CD14-positive monocyte (primary cell): Measurements from ENCODE around the gene SETX. TPM values are rescaled to one million over a fixed set of nuclear protein-coding genes. Genes with fewer than 3 reads are reported as not detected.

ENCODE experiments used
- DNase-seq, 3 donors: peaks; one replicate each; pipeline ENCODE4 v3.0.0-alpha.2; 2011 to 2022
- H2AFZ ChIP-seq: 2 replicates; pipeline ENCODE4 v1.6.0; 2012; ENCODE audit warnings: mild to moderate bottlenecking, low read depth, low read length, inconsistent platforms; ENCODE audit not compliant: insufficient read depth, poor library complexity, severe bottlenecking
- H3K27ac ChIP-seq, 2 donors: 1 replicate in 1 of 2; 2 replicates in 1 of 2; pipeline ENCODE4 v1.5.1; 2012 to 2013; ENCODE audit warnings: low read length in 2 of 2, control low read depth in 1 of 2, inconsistent platforms in 1 of 2, low read depth in 1 of 2, mild to moderate bottlenecking in 1 of 2
- H3K27me3 ChIP-seq, 2 donors: one replicate each; pipeline versions ENCODE4 v1.6.0 to v1.6.1; 2011 to 2013; ENCODE audit warnings: low read length in 2 of 2; ENCODE audit not compliant: control insufficient read depth in 2 of 2, insufficient read depth in 2 of 2
- H3K36me3 ChIP-seq, 2 donors: replicated peaks in 1 of 2; 1 replicate in 1 of 2; 2 replicates in 1 of 2; pipeline versions ENCODE4 v1.5.1 to v1.6.1; 2012 to 2013; ENCODE audit warnings: low read length in 2 of 2, control low read depth in 1 of 2, inconsistent platforms in 1 of 2, mild to moderate bottlenecking in 1 of 2; ENCODE audit not compliant: insufficient read depth in 2 of 2, control insufficient read depth in 1 of 2
- H3K4me1 ChIP-seq, 2 donors: 1 replicate in 1 of 2; 2 replicates in 1 of 2; pipeline versions ENCODE4 v1.5.1 to v1.6.1; 2012 to 2013; ENCODE audit warnings: low read length in 2 of 2, control low read depth in 1 of 2, inconsistent platforms in 1 of 2, mild to moderate bottlenecking in 1 of 2, moderate library complexity in 1 of 2; ENCODE audit not compliant: insufficient read depth in 2 of 2, control insufficient read depth in 1 of 2
- H3K4me2 ChIP-seq: replicated peaks from 2 replicates; pipeline ENCODE3; 2012; ENCODE audit warnings: low read length, moderate library complexity, mild to moderate bottlenecking; ENCODE audit not compliant: poor library complexity, severe bottlenecking; ENCODE audit errors: extremely low read depth
- H3K4me3 ChIP-seq, 3 experiments: fragments of 200-600 bp in 1 of 3; sonication (generic) in 1 of 3; replicated peaks in 1 of 3; 1 replicate in 2 of 3; 2 replicates in 1 of 3; pipeline ENCODE4 v1.5.1; 2011 to 2013; ENCODE audit warnings: low read length in 3 of 3, mild to moderate bottlenecking in 3 of 3, control low read depth in 2 of 3, low read depth in 2 of 3, inconsistent platforms in 1 of 3, moderate library complexity in 1 of 3
- H3K79me2 ChIP-seq: 2 replicates; pipeline ENCODE4 v1.6.0; 2012; ENCODE audit warnings: mild to moderate bottlenecking, control low read depth, inconsistent platforms, low read length, moderate library complexity; ENCODE audit not compliant: insufficient read depth
- H3K9ac ChIP-seq: 2 replicates; pipeline ENCODE4 v1.6.0; 2017; ENCODE audit warnings: low read length, mild to moderate bottlenecking; ENCODE audit not compliant: insufficient read depth, poor library complexity, severe bottlenecking
- H3K9me3 ChIP-seq, 2 donors: replicated peaks in 1 of 2; 1 replicate in 1 of 2; 2 replicates in 1 of 2; pipeline versions ENCODE4 v1.5.1 to v1.6.1; 2012 to 2013; ENCODE audit warnings: low read length in 2 of 2, control low read depth in 1 of 2; ENCODE audit not compliant: control insufficient read depth in 1 of 2, insufficient read depth in 1 of 2
- H4K20me1 ChIP-seq: 2 replicates; pipeline ENCODE4 v1.6.0; 2012; ENCODE audit warnings: mild to moderate bottlenecking, low read length, control low read depth, moderate library complexity; ENCODE audit not compliant: insufficient read depth
- H3K27ac Mint-ChIP-seq, 7 donors: one replicate each; pipeline ENCODE4 v1.8.0; 2020; ENCODE audit warnings: mild to moderate bottlenecking in 7 of 7, mixed read lengths in 7 of 7, moderate library complexity in 6 of 7, inconsistent platforms in 2 of 7
- H3K27me3 Mint-ChIP-seq, 3 donors: one replicate each; pipeline ENCODE4 v1.8.0; 2021 to 2022; ENCODE audit warnings: low read depth in 3 of 3, mild to moderate bottlenecking in 3 of 3, mixed read lengths in 3 of 3, moderate library complexity in 3 of 3, inconsistent platforms in 1 of 3
- H3K36me3 Mint-ChIP-seq, 2 donors: one replicate each; pipeline ENCODE4 v1.8.0; 2020; ENCODE audit warnings: mixed read lengths in 2 of 2, inconsistent platforms in 1 of 2, mild to moderate bottlenecking in 1 of 2
- H3K4me1 Mint-ChIP-seq: one replicate; pipeline ENCODE4 v1.8.0; 2020; ENCODE audit warnings: mild to moderate bottlenecking, mixed read lengths
- H3K4me3 Mint-ChIP-seq, 2 donors: one replicate each; pipeline ENCODE4 v1.8.0; 2020; ENCODE audit warnings: mild to moderate bottlenecking in 2 of 2, mixed read lengths in 2 of 2, moderate library complexity in 1 of 2
- H3K9me3 Mint-ChIP-seq, 7 donors: one replicate each; pipeline ENCODE4 v1.8.0; 2020 to 2022; ENCODE audit warnings: mixed read lengths in 7 of 7, mild to moderate bottlenecking in 6 of 7, moderate library complexity in 6 of 7, inconsistent platforms in 2 of 7
- WGBS: methylation state at CpG from one replicate; pipeline ENCODE4 v1.1.5; 2013; ENCODE audit warnings: missing lambda C conversion rate; ENCODE audit not compliant: insufficient coverage; 5-methylcytosine and 5-hydroxymethylcytosine counted together
- intact Hi-C, 2 donors: fragments of 100-400 bp; cut with micrococcal nuclease; formaldehyde crosslinking; loops; one replicate each; pipeline versions ENCODE4 v1.15.0 to v1.15.1; 2023
- polyA plus RNA-seq, 3 donors: library from polyadenylated mRNA; depleted of rRNA in 1 of 3; unstranded in 2 of 3; stranded (reverse) in 1 of 3; fragments of 300-500 nt in 2 of 3; fragments of >200 nt in 1 of 3; fragmentation: Illumina TruSeq in 2 of 3; gene quantifications; 1 replicate in 2 of 3; 2 replicates in 1 of 3; pipeline ENCODE4 v1.2.3, GENCODE V29; 2012 to 2021
- TF ChIP-seq, protein P1 (sequence below): fragments of 200-600 bp; IDR thresholded peaks from one replicate; pipeline ENCODE4 v1.8.0; 2022; ENCODE audit warnings: antibody characterized with exemption, mild to moderate bottlenecking

Gene SETX
- polyA plus RNA-seq, 3 donors: 18.4 to 31.7 (median 24.2) TPM

DNA sequence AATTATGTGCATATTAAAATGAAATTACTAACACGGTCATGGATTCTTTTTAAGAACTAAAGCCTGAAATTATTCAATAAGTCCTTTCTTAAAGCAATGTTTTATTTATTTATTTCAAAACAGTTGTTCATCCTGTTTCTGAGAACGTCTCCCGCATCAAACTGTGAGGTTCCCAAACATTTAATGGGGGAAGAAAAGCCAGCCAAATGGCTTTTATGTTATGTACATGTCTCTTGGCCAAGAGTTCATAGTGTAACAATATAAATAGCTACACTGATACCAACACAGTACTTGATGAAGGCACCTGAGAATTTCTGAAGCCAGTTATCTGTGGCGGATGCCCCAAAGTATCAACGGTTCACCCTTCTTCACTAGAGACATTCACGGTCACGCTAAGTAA is 36.2 kb upstream of the SETX start:
- Histone ChIP-seq H4K20me1 (no peaks in the 10 kb centered on the region), H3K9ac (no peak overlapping the region), H3K36me3 (peaks cover 90 to 98% of the 10 kb centered on the region in 2 donors), H3K9me3 (no peaks in the 10 kb centered on the region), H3K79me2 (no peaks in the 10 kb centered on the region), H3K4me1 (no peaks in the 10 kb centered on the region), H3K27ac (no peak overlapping the region), H2AFZ (no peak overlapping the region), H3K27me3 (no peaks in the 10 kb centered on the region), H3K4me3 (no peak overlapping the region), H3K4me2 (no peak overlapping the region)
- no peak for DNase-seq
- H3K27ac Mint-ChIP-seq: no peak overlapping the region
- H3K4me1 Mint-ChIP-seq: no peaks in the 10 kb centered on the region
- no peak overlapping the region for H3K4me3 Mint-ChIP-seq
- no peaks in the 10 kb centered on the region for H3K9me3 Mint-ChIP-seq
- H3K36me3 Mint-ChIP-seq: peaks cover 79 to 92% of the 10 kb centered on the region in 2 donors
- H3K27me3 Mint-ChIP-seq: peaks cover 0 to 3% (median 0%) of the 10 kb centered on the region in 3 donors
- TF ChIP-seq, protein P1, sequence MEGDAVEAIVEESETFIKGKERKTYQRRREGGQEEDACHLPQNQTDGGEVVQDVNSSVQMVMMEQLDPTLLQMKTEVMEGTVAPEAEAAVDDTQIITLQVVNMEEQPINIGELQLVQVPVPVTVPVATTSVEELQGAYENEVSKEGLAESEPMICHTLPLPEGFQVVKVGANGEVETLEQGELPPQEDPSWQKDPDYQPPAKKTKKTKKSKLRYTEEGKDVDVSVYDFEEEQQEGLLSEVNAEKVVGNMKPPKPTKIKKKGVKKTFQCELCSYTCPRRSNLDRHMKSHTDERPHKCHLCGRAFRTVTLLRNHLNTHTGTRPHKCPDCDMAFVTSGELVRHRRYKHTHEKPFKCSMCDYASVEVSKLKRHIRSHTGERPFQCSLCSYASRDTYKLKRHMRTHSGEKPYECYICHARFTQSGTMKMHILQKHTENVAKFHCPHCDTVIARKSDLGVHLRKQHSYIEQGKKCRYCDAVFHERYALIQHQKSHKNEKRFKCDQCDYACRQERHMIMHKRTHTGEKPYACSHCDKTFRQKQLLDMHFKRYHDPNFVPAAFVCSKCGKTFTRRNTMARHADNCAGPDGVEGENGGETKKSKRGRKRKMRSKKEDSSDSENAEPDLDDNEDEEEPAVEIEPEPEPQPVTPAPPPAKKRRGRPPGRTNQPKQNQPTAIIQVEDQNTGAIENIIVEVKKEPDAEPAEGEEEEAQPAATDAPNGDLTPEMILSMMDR: no peak
- intact Hi-C loops: no loop called here
- WGBS: 100% methylated on average over 2 of the region's 7 CpGs

DNA sequence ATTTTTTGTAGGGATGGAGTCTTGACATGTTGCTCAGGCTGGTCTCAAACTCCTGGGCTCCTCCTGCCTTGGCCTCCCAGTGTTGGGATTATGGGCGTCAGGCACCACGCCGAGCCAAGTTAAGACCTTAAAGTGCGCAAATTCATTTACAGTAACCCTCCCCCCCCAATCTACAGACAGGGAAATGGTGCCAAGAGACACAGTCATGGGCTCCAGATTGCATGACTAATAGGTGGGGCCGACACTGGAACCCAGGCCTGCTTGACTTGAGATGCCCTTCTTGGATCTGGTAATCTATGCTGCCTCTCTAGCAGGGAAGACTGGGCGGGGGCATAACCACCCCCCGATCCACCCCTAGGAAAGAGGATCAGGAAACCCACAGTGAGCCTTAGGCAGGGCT is 32.3 kb upstream of the SETX start:
- H3K36me3 Mint-ChIP-seq: peaks cover 72 to 80% of the 10 kb centered on the region in 2 donors
- H3K4me3 ChIP-seq: no peak overlapping the region

More for the DNA sequence above, 32.3 kb upstream of the SETX start:
- H3K4me1 Mint-ChIP-seq: peaks cover 18% of the 10 kb centered on the region
- peak overlapping the region in 2 of 7 donors; percentile 37 to 54 for H3K27ac Mint-ChIP-seq
- Histone ChIP-seq H3K4me1 (peaks cover 16 to 17% of the 10 kb centered on the region in 2 donors), H3K9ac (no peak overlapping the region), H3K36me3 (peaks cover 73 to 80% of the 10 kb centered on the region in 2 donors), H2AFZ (no peak overlapping the region), H3K27ac (no peak overlapping the region), H3K9me3 (no peaks in the 10 kb centered on the region), H3K79me2 (peaks cover 4% of the 10 kb centered on the region), H3K27me3 (no peaks in the 10 kb centered on the region), H3K4me2 (no peak overlapping the region), H4K20me1 (no peaks in the 10 kb centered on the region)
- TF ChIP-seq, protein P1: no peak
- DNase-seq: no peak
- intact Hi-C loops: loop anchor here in 1 of 2 donors (5.0 kb wide), 1 partner anchor 35 kb away; the partner anchor contains the start of gene SETX
- H3K9me3 Mint-ChIP-seq: no peaks in the 10 kb centered on the region
- 100% methylated on average over 7 of the region's 7 CpGs for WGBS
- peaks cover 0 to 3% (median 0%) of the 10 kb centered on the region in 3 donors for H3K27me3 Mint-ChIP-seq
- no peak overlapping the region for H3K4me3 Mint-ChIP-seq
